ENCODE measurements around the gene HOXB6. TPM values are rescaled to one million over a fixed set of nuclear protein-coding genes. Genes with fewer than 3 reads are reported as not detected.

Gene HOXB6
- polyA plus RNA-seq, 2 donors = 0.29 to 0.31 TPM

DNA sequence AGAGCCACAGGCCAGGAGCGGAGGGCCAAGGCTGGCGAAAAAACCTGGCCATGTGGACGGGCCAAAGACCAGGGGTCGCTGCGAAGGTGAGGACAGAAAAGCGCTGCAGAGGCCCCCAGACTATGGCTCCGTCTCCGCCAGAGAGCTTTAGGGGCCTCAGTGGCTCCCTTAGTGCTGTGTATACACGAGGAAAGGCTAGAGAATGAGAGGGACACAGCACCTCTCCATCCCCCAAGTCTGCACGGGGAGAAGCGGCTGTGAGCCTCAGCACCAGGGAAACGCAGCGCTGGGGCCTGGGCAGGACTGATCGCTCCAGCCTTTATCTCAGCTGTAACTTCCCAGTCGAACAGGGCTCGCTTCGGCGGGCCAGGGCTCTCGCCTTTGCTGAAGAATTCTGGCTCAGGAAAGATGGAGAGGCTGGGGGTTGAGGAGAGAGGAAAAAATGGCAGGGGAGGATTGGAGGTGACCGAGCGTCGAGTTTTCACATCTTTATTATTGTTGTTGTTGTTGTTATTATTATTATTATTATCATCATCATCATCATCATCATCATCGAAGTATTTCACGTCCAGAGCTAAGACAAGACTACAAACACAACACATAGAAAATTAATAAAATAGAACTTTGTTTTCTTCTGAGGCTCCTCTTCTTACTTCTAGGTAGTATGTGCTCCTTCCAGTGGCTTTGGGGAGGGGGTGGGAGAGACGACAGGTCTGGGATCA, 9.3 kb downstream of the HOXB6 start:
- Histone ChIP-seq H3K36me3 (ENCODE audit: control insufficient read depth in 2 of 2, insufficient read depth in 2 of 2, low read length in 1 of 2) (no peaks in the 10 kb centered on the region), H3K4me1 (ENCODE audit: control insufficient read depth in 2 of 2, insufficient read depth in 2 of 2, low read length in 1 of 2) (peaks cover 0 to 14% of the 10 kb centered on the region in 2 donors), H3K27me3 (ENCODE audit: control insufficient read depth in 1 of 2, insufficient read depth in 2 of 2, low read length in 2 of 2) (peaks cover 0 to 20% of the 10 kb centered on the region in 2 donors), H3K27ac (ENCODE audit: low read depth in 2 of 2, low read length in 1 of 2) (no peak overlapping the region), H3K4me3 (ENCODE audit: low read depth in 1 of 2, low read length in 2 of 2) (no peak overlapping the region), H3K9me3 (ENCODE audit: control insufficient read depth in 2 of 2, insufficient read depth in 1 of 2, low read depth in 1 of 2, low read length in 1 of 2) (no peaks in the 10 kb centered on the region)
- WGBS, 2 donors = 51 to 77% methylated on average over 25 of the region's 25 CpGs

DNA sequence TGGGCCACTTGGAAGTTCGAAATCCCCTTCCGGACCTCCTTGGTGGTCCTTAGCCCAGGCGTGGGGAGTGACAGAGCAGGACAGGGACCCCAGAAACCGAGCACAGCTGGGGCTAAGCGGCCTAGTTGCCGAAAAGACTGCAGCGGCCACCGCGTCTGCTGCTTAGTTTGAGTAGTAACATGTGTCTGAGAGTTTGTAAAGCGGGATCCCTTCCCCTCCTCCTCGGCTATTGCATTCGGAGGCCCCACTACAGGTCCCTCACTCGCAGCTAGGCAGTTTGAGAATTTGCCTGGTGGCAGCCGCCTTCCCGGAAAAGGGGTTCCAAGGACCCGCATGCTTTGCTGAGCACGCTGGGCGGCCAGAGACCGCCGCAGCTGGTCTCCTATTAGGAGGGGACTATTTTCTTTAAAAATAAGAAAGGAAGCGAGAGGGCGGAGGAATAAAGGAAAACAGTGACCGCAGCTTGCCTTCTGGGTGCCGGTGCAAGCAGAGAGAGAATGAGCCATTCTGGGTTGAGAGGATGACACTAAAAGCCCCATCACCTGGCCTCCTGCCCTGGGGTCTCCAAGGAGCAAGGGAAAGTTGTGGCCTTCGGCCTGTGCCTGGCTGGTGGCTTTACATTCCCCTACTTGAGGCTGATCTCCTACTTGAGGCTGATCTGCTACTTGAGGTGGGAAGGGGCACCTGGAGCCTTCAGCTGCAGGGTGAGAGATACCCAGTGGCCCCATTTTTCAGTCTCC, 10.1 kb downstream of the HOXB6 start:
- Histone ChIP-seq H3K4me1 (ENCODE audit: control insufficient read depth in 2 of 2, insufficient read depth in 2 of 2, low read length in 1 of 2) (peaks cover 0 to 14% of the 10 kb centered on the region in 2 donors), H3K27ac (ENCODE audit: low read depth in 2 of 2, low read length in 1 of 2) (no peak overlapping the region), H3K36me3 (ENCODE audit: control insufficient read depth in 2 of 2, insufficient read depth in 2 of 2, low read length in 1 of 2) (no peaks in the 10 kb centered on the region), H3K9me3 (ENCODE audit: control insufficient read depth in 2 of 2, insufficient read depth in 1 of 2, low read depth in 1 of 2, low read length in 1 of 2) (no peaks in the 10 kb centered on the region), H3K4me3 (ENCODE audit: low read depth in 1 of 2, low read length in 2 of 2) (no peak overlapping the region), H3K27me3 (ENCODE audit: control insufficient read depth in 1 of 2, insufficient read depth in 2 of 2, low read length in 2 of 2) (peaks cover 0 to 18% of the 10 kb centered on the region in 2 donors)
- 54 to 75% methylated on average over 25 of the region's 25 CpGs for WGBS, 2 donors

DNA sequence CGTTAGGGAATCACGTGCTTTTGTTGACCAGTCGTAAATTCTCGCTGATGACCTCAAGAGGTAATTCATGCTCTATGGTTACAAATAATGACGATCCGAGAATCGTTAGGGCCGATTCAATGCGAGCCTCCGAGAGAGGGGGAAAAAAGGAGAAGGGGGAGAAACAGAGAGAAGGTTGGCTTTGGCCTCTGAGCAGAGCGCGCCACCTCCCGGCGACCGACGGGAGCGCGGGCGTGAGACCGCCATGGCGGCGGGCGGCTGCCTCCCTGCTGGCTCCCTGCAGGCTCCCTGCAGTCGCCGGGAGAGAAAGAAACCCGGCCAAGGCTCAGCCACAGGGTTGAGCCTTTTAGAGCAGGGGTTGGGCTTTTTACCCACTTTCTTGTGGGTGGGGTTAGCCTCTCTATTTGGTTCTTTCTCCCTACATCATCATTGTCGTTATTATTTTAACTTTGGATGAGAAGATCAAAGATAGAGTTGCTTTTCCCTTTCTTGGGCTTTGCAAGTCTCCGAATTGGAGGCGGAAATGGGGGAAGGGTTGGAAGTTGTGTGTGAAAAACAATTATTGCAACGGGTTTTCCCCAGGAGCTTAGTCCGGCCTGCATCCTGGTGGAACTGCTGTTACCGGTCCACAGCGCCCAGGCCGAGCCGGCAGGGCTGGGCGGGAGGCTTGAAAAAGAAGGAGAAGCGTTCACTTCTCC, 10.8 kb downstream of the HOXB6 start:
- Histone ChIP-seq H3K27me3 (ENCODE audit: control insufficient read depth in 1 of 2, insufficient read depth in 2 of 2, low read length in 2 of 2) (peaks cover 0 to 18% of the 10 kb centered on the region in 2 donors), H3K27ac (ENCODE audit: low read depth in 2 of 2, low read length in 1 of 2) (no peak overlapping the region), H3K36me3 (ENCODE audit: control insufficient read depth in 2 of 2, insufficient read depth in 2 of 2, low read length in 1 of 2) (no peaks in the 10 kb centered on the region), H3K4me1 (ENCODE audit: control insufficient read depth in 2 of 2, insufficient read depth in 2 of 2, low read length in 1 of 2) (peaks cover 0 to 14% of the 10 kb centered on the region in 2 donors), H3K9me3 (ENCODE audit: control insufficient read depth in 2 of 2, insufficient read depth in 1 of 2, low read depth in 1 of 2, low read length in 1 of 2) (no peaks in the 10 kb centered on the region), H3K4me3 (ENCODE audit: low read depth in 1 of 2, low read length in 2 of 2) (peak overlapping the region in 1 of 2 donors; percentile 1)
- WGBS, 2 donors = 14 to 17% methylated on average over 37 of the region's 37 CpGs

DNA sequence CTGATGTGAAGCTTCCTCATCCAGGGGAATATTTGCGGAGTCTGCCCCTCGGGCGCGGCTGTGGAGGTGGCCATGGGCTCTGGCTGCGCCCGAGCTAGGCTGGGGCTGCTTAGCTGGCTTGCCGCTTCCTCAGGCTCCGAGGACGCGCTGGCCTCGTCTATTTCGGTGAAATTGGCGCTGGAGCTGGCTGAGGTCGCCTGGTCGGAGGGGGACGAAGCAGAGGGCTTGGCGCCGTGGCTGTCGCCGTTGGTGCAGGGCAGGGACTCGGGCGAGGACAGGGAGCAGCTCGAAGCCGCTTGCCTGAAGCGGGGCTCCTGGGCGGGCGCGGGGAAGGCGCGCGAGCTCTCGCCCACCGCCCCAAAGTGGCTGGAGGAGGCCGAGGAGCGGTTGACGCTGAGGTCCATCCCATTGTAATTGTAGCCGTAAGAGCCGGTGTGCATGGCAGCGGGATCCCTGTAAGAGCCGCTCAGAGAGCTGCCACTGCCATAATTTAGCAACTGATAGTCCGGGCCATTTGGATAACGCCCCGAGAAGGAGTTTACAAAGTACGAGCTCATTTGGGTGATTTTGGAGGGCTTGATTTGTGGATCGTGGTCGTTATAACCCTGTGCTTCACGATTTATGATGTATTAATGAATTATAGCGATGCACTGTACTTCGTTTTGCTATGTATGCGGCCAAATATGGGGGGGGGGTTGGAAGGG, 11.5 kb downstream of the HOXB6 start, which contains the start of gene HOXB5:
Gene HOXB5, minus strand, starts transcription at position 654 of the 704 bp plus-strand sequence. Its CDS starts 97 bp downstream, at position 557.
- H3K4me3 ChIP-seq (ENCODE audit: low read depth in 1 of 2, low read length in 2 of 2) = peak within 1 kb of the TSS; percentile 1 to 51
- H3K9me3 ChIP-seq (ENCODE audit: control insufficient read depth in 2 of 2, insufficient read depth in 1 of 2, low read depth in 1 of 2, low read length in 1 of 2) = no peaks in the 10 kb centered on the region
- no peaks in the 10 kb centered on the region for H3K36me3 ChIP-seq (ENCODE audit: control insufficient read depth in 2 of 2, insufficient read depth in 2 of 2, low read length in 1 of 2)
- H3K27ac ChIP-seq (ENCODE audit: low read depth in 2 of 2, low read length in 1 of 2) = peak within 1 kb of the TSS; percentile 0 to 5
- 2 to 5% methylated on average over 50 of the region's 50 CpGs for WGBS, 2 donors
- H3K4me1 ChIP-seq (ENCODE audit: control insufficient read depth in 2 of 2, insufficient read depth in 2 of 2, low read length in 1 of 2) = peaks cover 0 to 14% of the 10 kb centered on the region in 2 donors
- peaks cover 0 to 16% of the 10 kb centered on the region in 2 donors for H3K27me3 ChIP-seq (ENCODE audit: control insufficient read depth in 1 of 2, insufficient read depth in 2 of 2, low read length in 2 of 2)

DNA sequence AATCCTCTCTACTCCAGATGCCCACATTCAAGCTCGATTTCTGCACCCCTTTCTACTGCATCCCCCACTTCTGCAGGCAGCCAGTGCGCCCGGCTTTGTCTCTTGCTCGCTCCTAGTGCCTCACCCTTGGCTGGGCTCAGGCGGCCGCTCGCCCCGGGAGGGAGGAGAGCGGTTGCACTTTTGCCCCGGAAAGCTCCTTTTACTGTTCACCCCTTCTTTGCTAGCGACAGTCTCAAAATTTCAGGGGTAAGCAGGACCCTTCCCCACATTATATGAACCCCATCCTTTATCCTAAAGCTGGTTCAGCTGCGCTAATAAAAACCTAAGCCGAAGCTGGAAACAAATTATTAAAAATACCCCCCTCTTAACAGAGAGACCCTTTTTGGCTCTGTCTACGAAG, 12.2 kb downstream of the HOXB6 start:
- 12 to 14% methylated on average over 14 of the region's 14 CpGs for WGBS, 2 donors
- Histone ChIP-seq H3K27ac (ENCODE audit: low read depth in 2 of 2, low read length in 1 of 2) (peak overlapping the region in 1 of 2 donors; percentile 5), H3K36me3 (ENCODE audit: control insufficient read depth in 2 of 2, insufficient read depth in 2 of 2, low read length in 1 of 2) (no peaks in the 10 kb centered on the region), H3K9me3 (ENCODE audit: control insufficient read depth in 2 of 2, insufficient read depth in 1 of 2, low read depth in 1 of 2, low read length in 1 of 2) (no peaks in the 10 kb centered on the region), H3K4me3 (ENCODE audit: low read depth in 1 of 2, low read length in 2 of 2) (peak overlapping the region in 1 of 2 donors; percentile 1), H3K27me3 (ENCODE audit: control insufficient read depth in 1 of 2, insufficient read depth in 2 of 2, low read length in 2 of 2) (peaks cover 0 to 10% of the 10 kb centered on the region in 2 donors), H3K4me1 (ENCODE audit: control insufficient read depth in 2 of 2, insufficient read depth in 2 of 2, low read length in 1 of 2) (peaks cover 0 to 10% of the 10 kb centered on the region in 2 donors)

DNA sequence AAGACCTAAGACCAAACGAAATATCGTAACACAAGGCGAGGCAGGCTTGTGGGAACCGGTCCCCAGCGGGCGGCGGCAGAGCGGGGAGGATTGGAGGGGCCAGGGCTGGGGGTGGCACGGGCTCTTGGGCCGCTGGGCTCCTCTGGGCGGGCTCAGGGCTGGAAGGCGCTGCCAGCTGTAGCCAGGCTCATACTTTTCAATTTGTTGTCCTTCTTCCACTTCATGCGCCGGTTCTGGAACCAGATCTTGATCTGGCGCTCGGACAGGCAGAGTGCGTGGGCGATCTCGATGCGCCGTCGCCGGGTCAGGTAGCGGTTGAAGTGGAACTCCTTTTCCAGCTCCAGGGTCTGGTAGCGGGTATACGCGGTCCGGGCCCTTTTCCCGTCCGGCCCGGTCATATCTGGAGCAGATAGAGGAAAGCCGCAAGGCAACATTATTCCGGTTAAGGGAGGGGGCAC, 12.7 kb downstream of the HOXB6 start:
- no peaks in the 10 kb centered on the region for H3K9me3 ChIP-seq (ENCODE audit: control insufficient read depth in 2 of 2, insufficient read depth in 1 of 2, low read depth in 1 of 2, low read length in 1 of 2)

DNA sequence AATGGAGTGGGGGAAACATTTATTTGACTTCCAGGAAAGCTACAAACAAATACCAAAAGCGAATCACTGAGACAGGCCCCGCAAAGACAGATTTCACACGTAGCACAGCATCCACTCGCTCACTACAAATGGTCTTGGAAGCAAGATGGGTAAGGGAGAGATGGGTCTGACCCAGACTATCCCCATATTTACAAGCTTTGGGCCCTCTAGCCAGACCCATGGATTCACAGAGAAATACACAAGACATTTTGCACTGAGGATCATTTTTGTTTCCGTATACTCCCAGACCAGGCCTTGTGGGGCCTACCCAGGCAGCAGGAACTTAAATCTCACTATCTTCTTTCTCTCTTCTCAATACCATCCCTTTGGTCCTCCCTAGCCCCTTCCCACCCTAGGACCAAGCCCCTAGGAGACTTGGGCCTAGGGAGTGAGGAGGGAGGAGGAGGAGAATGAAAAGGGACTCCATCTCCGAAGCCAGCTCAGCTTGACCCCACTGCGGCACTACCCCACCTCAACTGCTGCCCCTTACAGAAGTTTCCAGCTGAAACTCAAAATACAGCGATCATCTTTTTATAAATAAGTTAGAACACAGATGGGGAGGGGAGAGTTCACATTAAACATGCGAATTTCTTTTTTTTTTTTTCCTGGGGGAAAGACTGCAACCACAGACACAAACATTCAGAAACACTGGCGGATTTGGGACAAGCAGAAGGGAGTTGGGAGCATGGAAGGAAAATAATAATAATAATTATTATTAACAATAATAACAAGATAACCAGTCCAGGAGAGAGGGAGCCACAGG, 13.3 kb downstream of the HOXB6 start:
- Histone ChIP-seq H3K36me3 (ENCODE audit: control insufficient read depth in 2 of 2, insufficient read depth in 2 of 2, low read length in 1 of 2) (no peaks in the 10 kb centered on the region), H3K4me1 (ENCODE audit: control insufficient read depth in 2 of 2, insufficient read depth in 2 of 2, low read length in 1 of 2) (peaks cover 0 to 10% of the 10 kb centered on the region in 2 donors), H3K27ac (ENCODE audit: low read depth in 2 of 2, low read length in 1 of 2) (no peak overlapping the region), H3K9me3 (ENCODE audit: control insufficient read depth in 2 of 2, insufficient read depth in 1 of 2, low read depth in 1 of 2, low read length in 1 of 2) (no peaks in the 10 kb centered on the region), H3K27me3 (ENCODE audit: control insufficient read depth in 1 of 2, insufficient read depth in 2 of 2, low read length in 2 of 2) (peaks cover 0 to 10% of the 10 kb centered on the region in 2 donors), H3K4me3 (ENCODE audit: low read depth in 1 of 2, low read length in 2 of 2) (no peak overlapping the region)
- WGBS, 2 donors = 82 to 93% methylated on average over 10 of the region's 10 CpGs

More for the DNA sequence above, 12.7 kb downstream of the HOXB6 start:
- H3K27ac ChIP-seq (ENCODE audit: low read depth in 2 of 2, low read length in 1 of 2) = no peak overlapping the region
- WGBS, 2 donors = 22 to 27% methylated on average over 33 of the region's 33 CpGs
- H3K4me3 ChIP-seq (ENCODE audit: low read depth in 1 of 2, low read length in 2 of 2) = no peak overlapping the region
- H3K4me1 ChIP-seq (ENCODE audit: control insufficient read depth in 2 of 2, insufficient read depth in 2 of 2, low read length in 1 of 2) = peaks cover 0 to 10% of the 10 kb centered on the region in 2 donors
- H3K36me3 ChIP-seq (ENCODE audit: control insufficient read depth in 2 of 2, insufficient read depth in 2 of 2, low read length in 1 of 2) = no peaks in the 10 kb centered on the region
- peaks cover 0 to 10% of the 10 kb centered on the region in 2 donors for H3K27me3 ChIP-seq (ENCODE audit: control insufficient read depth in 1 of 2, insufficient read depth in 2 of 2, low read length in 2 of 2)

DNA sequence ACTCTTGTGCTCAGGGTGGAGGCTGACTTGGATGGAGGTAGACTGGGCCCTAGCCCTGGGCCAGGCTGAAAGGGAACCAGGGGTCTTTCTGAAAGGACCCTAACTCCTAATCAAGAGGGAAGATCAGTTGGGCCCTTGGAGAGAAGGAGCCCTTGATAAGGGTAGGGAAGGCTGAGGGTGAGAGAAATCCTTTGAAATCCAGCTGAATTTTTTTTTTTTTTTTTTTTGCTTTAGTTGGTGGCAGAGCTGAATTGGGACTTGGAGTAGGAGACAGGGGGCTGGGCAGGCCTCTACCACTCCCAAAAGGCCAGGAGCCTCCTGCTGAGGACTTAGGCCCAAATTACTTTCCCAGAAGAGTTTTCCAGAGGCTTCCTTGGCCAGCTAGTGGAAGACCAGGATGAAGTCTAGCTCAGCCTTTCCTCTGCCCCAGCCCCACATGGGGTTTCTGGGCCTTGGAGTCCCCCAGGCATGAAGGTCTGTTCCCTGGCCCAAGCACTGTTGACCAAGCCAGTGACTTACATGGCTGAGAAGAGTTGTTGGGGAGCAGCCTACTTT, 14.1 kb downstream of the HOXB6 start:
- no peaks in the 10 kb centered on the region for H3K9me3 ChIP-seq (ENCODE audit: control insufficient read depth in 2 of 2, insufficient read depth in 1 of 2, low read depth in 1 of 2, low read length in 1 of 2)
- peaks cover 0 to 5% of the 10 kb centered on the region in 2 donors for H3K4me1 ChIP-seq (ENCODE audit: control insufficient read depth in 2 of 2, insufficient read depth in 2 of 2, low read length in 1 of 2)
- no peaks in the 10 kb centered on the region for H3K36me3 ChIP-seq (ENCODE audit: control insufficient read depth in 2 of 2, insufficient read depth in 2 of 2, low read length in 1 of 2)
- H3K27me3 ChIP-seq (ENCODE audit: control insufficient read depth in 1 of 2, insufficient read depth in 2 of 2, low read length in 2 of 2) = peaks cover 0 to 6% of the 10 kb centered on the region in 2 donors
- no peak overlapping the region for H3K4me3 ChIP-seq (ENCODE audit: low read depth in 1 of 2, low read length in 2 of 2)
- H3K27ac ChIP-seq (ENCODE audit: low read depth in 2 of 2, low read length in 1 of 2) = no peak overlapping the region

Data from esophagus (tissue), 2 donors.